ENCODE results near the gene TXNDC12.

GRCh38 chr1:52057876-52058415, 3.0 kb upstream of the TXNDC12 start:
- no peak for TF ChIP-seq CTCF (IDR thresholded peaks at IDR 0.05)
- TF ChIP-seq POLR2A (IDR thresholded peaks at IDR 0.05), result no peak

Measured in body of pancreas (tissue), 4 donors.